Activated CD4-positive, alpha-beta T cell treated with anti-CD3 and anti-CD28 coated beads, Interleukin-2, amount 50 U/mL, for 1 hour (primary cell): Measurements from ENCODE around the gene CASKIN2.
"Not testable (repeated sequence)": the region's sequence is repeated elsewhere in the genome, so short reads cannot be mapped to it uniquely, and the experiment has no call there.

Experiments used
- DNase-seq: peaks from one replicate; pipeline ENCODE4 v3.0.0-alpha.2; 2020

The CASKIN2 gene

GRCh38 chr17:75521290-75521689 is 6.0 kb upstream of the CASKIN2 start:
- no peak for DNase-seq

GRCh38 chr17:75520413-75520812 is 5.1 kb upstream of the CASKIN2 start:
- DNase-seq = not testable (repeated sequence)

GRCh38 chr17:75518983-75519537 is 3.7 kb upstream of the CASKIN2 start:
- DNase-seq = no peak

- DNase-seq = peak; percentile 39
Measured at GRCh38 chr17:75518201-75518600, 2.9 kb upstream of the CASKIN2 start.

- DNase-seq = peak; percentile 30
Measured at GRCh38 chr17:75517297-75517865, 2.0 kb upstream of the CASKIN2 start.

- DNase-seq = peak; percentile 21
Measured at GRCh38 chr17:75516619-75517296, 1.4 kb upstream of the CASKIN2 start.

GRCh38 chr17:75516255-75516618 is 900 bp upstream of the CASKIN2 start, which contains the start of gene TSEN54:
Gene TSEN54 (plus strand): TSS chr17:75516528. CDS start chr17:75516561, 33 bp downstream.
- DNase-seq = peak; percentile 95

- DNase-seq = no peak
Measured at GRCh38 chr17:75514919-75515495, 330 bp downstream of the CASKIN2 start.

GRCh38 chr17:75514299-75514918 is 928 bp downstream of the CASKIN2 start:
- no peak for DNase-seq

GRCh38 chr17:75513641-75514000 is 1.7 kb downstream of the CASKIN2 start:
- no peak for DNase-seq

- DNase-seq = no peak
Measured at GRCh38 chr17:75512926-75513640, 2.3 kb downstream of the CASKIN2 start.

- no peak for DNase-seq
Measured at GRCh38 chr17:75511610-75512575, 3.4 kb downstream of the CASKIN2 start.

GRCh38 chr17:75511270-75511609 is 4.1 kb downstream of the CASKIN2 start:
- DNase-seq = no peak

GRCh38 chr17:75509528-75510258 is 5.6 kb downstream of the CASKIN2 start:
- DNase-seq = no peak

GRCh38 chr17:75508931-75509361 is 6.4 kb downstream of the CASKIN2 start:
- DNase-seq = no peak

GRCh38 chr17:75507733-75508719 is 7.3 kb downstream of the CASKIN2 start:
- DNase-seq = no peak

- no peak for DNase-seq
Measured at GRCh38 chr17:75506888-75507287, 8.4 kb downstream of the CASKIN2 start.

- DNase-seq = no peak
Measured at GRCh38 chr17:75506134-75506533, 9.2 kb downstream of the CASKIN2 start.

- DNase-seq = no peak
Measured at GRCh38 chr17:75505640-75506039, 9.7 kb downstream of the CASKIN2 start.

GRCh38 chr17:75505152-75505409 is 10.3 kb downstream of the CASKIN2 start:
- DNase-seq = no peak
